Skin of body (tissue), 2 donors: ENCODE data around the gene TMEM178B. TPM values are rescaled to one million over a fixed set of nuclear protein-coding genes. Genes with fewer than 3 reads are reported as not detected.

Experiments used
- DNase-seq: peaks from one replicate; lab custom pipeline; 2025; lab: John Stamatoyannopoulos, UW
- total RNA-seq: library from RNA; depleted of rRNA; stranded (reverse); fragments of >200 nt; gene quantifications from one replicate; pipeline ENCODE4 v1.2.3, GENCODE V29; 2014

Gene TMEM178B
- total RNA-seq, 1 donor from 2014 or later, result 0.49 TPM

- no peak for DNase-seq
These were observed 188.5 kb downstream of the TMEM178B start for GRCh38 chr7:141262101-141263090.

- no peak for DNase-seq
These were observed 189.6 kb downstream of the TMEM178B start for GRCh38 chr7:141263508-141263907.

GRCh38 chr7:141263983-141264382 lies 190.1 kb downstream of the TMEM178B start:
- DNase-seq, result no peak

GRCh38 chr7:141264511-141264910 lies 190.6 kb downstream of the TMEM178B start:
- no peak for DNase-seq

GRCh38 chr7:141265668-141266067 lies 191.8 kb downstream of the TMEM178B start:
- no peak for DNase-seq

- no peak for DNase-seq
These were observed 194.8 kb downstream of the TMEM178B start for GRCh38 chr7:141268614-141269013.

- DNase-seq, result no peak
These were observed 197.6 kb downstream of the TMEM178B start for GRCh38 chr7:141271451-141271850.

- DNase-seq, result no peak
These were observed 198.6 kb downstream of the TMEM178B start for GRCh38 chr7:141272417-141272816.

GRCh38 chr7:141275350-141275749 lies 201.5 kb downstream of the TMEM178B start:
- DNase-seq, result no peak

GRCh38 chr7:141276031-141276430 lies 202.2 kb downstream of the TMEM178B start:
- DNase-seq, result no peak

- DNase-seq, result no peak
These were observed 206.2 kb downstream of the TMEM178B start for GRCh38 chr7:141280100-141280499.

GRCh38 chr7:141281311-141281710 lies 207.4 kb downstream of the TMEM178B start:
- DNase-seq, result no peak

GRCh38 chr7:141286522-141286921 lies 212.7 kb downstream of the TMEM178B start:
- DNase-seq, result no peak

- DNase-seq, result no peak
These were observed 214.1 kb downstream of the TMEM178B start for GRCh38 chr7:141287936-141288335.

GRCh38 chr7:141288626-141289025 lies 214.8 kb downstream of the TMEM178B start:
- DNase-seq, result no peak

- no peak for DNase-seq
These were observed 216.5 kb downstream of the TMEM178B start for GRCh38 chr7:141290365-141290764.

- no peak for DNase-seq
These were observed 217.1 kb downstream of the TMEM178B start for GRCh38 chr7:141290973-141291372.

- DNase-seq, result no peak
These were observed 217.7 kb downstream of the TMEM178B start for GRCh38 chr7:141291541-141291940.

- no peak for DNase-seq
These were observed 220.4 kb downstream of the TMEM178B start for GRCh38 chr7:141294143-141294829.

- DNase-seq, result no peak
These were observed 221.6 kb downstream of the TMEM178B start for GRCh38 chr7:141295367-141295895.

- no peak for DNase-seq
These were observed 227.0 kb downstream of the TMEM178B start for GRCh38 chr7:141300816-141301215.

- no peak for DNase-seq
These were observed 227.7 kb downstream of the TMEM178B start for GRCh38 chr7:141301544-141301943.
